C4-2B (cell line): ENCODE results near the gene COG6.

ENCODE experiments used
- H3K27ac ChIP-seq: fragments of 450-650 bp; 2 replicates; pipeline ENCODE4 v1.5.1; 2017
- CTCF ChIP-seq: fragments of 450-650 bp; conservative IDR thresholded peaks from 2 replicates; pipeline ENCODE4 v1.5.1; 2017; ENCODE audit warnings: mild to moderate bottlenecking
- ZFX ChIP-seq: fragments of 450-650 bp; IDR thresholded peaks from 2 replicates; pipeline ENCODE4 v1.6.1; 2017

COG6 gene

GRCh38 chr13:39688699-39689405, 33.4 kb downstream of the COG6 start:
- no peak overlapping the region for H3K27ac ChIP-seq
- no peak for TF ChIP-seq CTCF
- no peak for TF ChIP-seq ZFX

GRCh38 chr13:39692660-39693438, 37.4 kb downstream of the COG6 start:
- no peak overlapping the region for H3K27ac ChIP-seq
- no peak for TF ChIP-seq ZFX
- no peak for TF ChIP-seq CTCF

GRCh38 chr13:39699274-39699673, 43.8 kb downstream of the COG6 start:
- TF ChIP-seq ZFX = no peak
- TF ChIP-seq CTCF = no peak
- H3K27ac ChIP-seq = no peak overlapping the region

GRCh38 chr13:39712626-39713025, 57.2 kb downstream of the COG6 start:
- H3K27ac ChIP-seq = no peak overlapping the region
- TF ChIP-seq CTCF (no peak), ZFX (no peak)

- TF ChIP-seq CTCF (no peak), ZFX (no peak)
- no peak overlapping the region for H3K27ac ChIP-seq
Observed at GRCh38 chr13:39729156-39729555, 73.7 kb downstream of the COG6 start.

- no peak overlapping the region for H3K27ac ChIP-seq
- TF ChIP-seq ZFX (no peak), CTCF (no peak)
Observed at GRCh38 chr13:39734952-39735351, 79.5 kb downstream of the COG6 start.

GRCh38 chr13:39737047-39737446, 81.6 kb downstream of the COG6 start:
- TF ChIP-seq ZFX (no peak), CTCF (no peak)

More at GRCh38 chr13:39737047-39737446, 81.6 kb downstream of the COG6 start:
- no peak overlapping the region for H3K27ac ChIP-seq
